HEK293 (cell line): ENCODE data around the gene LSM3.

ENCODE experiments used
- CTCF ChIA-PET: fragments of 350-600 bp; formaldehyde crosslinking; extraction: SDS; loops from one replicate; lab custom pipeline; 2021; ENCODE audit warnings: antibody characterized with exemption; lab: Yijun Ruan, JAX
- POLR2A ChIA-PET: fragments of 300-600 bp; formaldehyde crosslinking; extraction: SDS; loops from one replicate; lab custom pipeline; 2020; ENCODE audit warnings: antibody characterized with exemption, inconsistent platforms; lab: Yijun Ruan, JAX
- H3K27ac ChIP-seq: fragments of 200-500 bp; sonication (Bioruptor generic); 2 replicates; pipeline ENCODE4 v1.5.1; 2014; ENCODE audit warnings: low read depth, low read length, control low read depth, inconsistent platforms; ENCODE audit errors: extremely low read depth
- H3K36me3 ChIP-seq, 2 experiments: fragments of 200-500 bp in 1 of 2; sonication (Bioruptor generic) in 1 of 2; 1 replicate in 1 of 2; 2 replicates in 1 of 2; pipeline ENCODE4 v1.5.1; 2014 to 2017; ENCODE audit warnings: inconsistent platforms in 2 of 2, low read length in 2 of 2; ENCODE audit not compliant: control insufficient read depth in 2 of 2, insufficient read depth in 1 of 2
- H3K4me1 ChIP-seq: fragments of 200-500 bp; sonication (Bioruptor generic); 2 replicates; pipeline ENCODE4 v1.5.1; 2014; ENCODE audit warnings: mild to moderate bottlenecking, low read length, inconsistent platforms; ENCODE audit not compliant: control insufficient read depth, insufficient read depth
- H3K4me3 ChIP-seq: 2 replicates; pipeline ENCODE4 v1.5.1; 2011; ENCODE audit warnings: low read depth, mild to moderate bottlenecking, control low read depth, low read length, moderate library complexity
- H3K9me3 ChIP-seq: fragments of 200-500 bp; sonication (Bioruptor generic); 2 replicates; pipeline ENCODE4 v1.5.1; 2014; ENCODE audit warnings: low read depth, low read length, inconsistent platforms; ENCODE audit not compliant: control insufficient read depth, insufficient read depth
- KLF10 ChIP-seq: fragments of 450-650 bp; IDR thresholded peaks from 2 replicates; pipeline ENCODE4 v1.5.1; 2018; ENCODE audit warnings: missing biosample characterization, mild to moderate bottlenecking, missing genetic modification characterization
- MEIS1 ChIP-seq: sonication (generic); formaldehyde crosslinking; IDR thresholded peaks from 2 replicates; pipeline ENCODE4 v1.8.1; 2022; ENCODE audit warnings: missing genetic modification reagents, mild to moderate bottlenecking, borderline replicate concordance
- PRDM10 ChIP-seq: fragments of 450-650 bp; formaldehyde crosslinking; IDR thresholded peaks from 2 replicates; pipeline ENCODE4 v1.5.1; 2016; ENCODE audit warnings: missing biosample characterization, missing genetic modification characterization
- SP3 ChIP-seq: fragments of 450-650 bp; formaldehyde crosslinking; IDR thresholded peaks from 2 replicates; pipeline ENCODE4 v1.5.1; 2016; ENCODE audit warnings: missing biosample characterization, missing genetic modification characterization
- SP7 ChIP-seq: fragments of 450-650 bp; formaldehyde crosslinking; IDR thresholded peaks from 2 replicates; pipeline ENCODE4 v1.5.1; 2016; ENCODE audit warnings: missing biosample characterization, missing genetic modification characterization
- TSHZ1 ChIP-seq: fragments of 450-650 bp; formaldehyde crosslinking; IDR thresholded peaks from 2 replicates; pipeline ENCODE4 v1.5.1; 2016; ENCODE audit warnings: missing biosample characterization, missing genetic modification characterization, borderline replicate concordance
- ZFP3 ChIP-seq: fragments of 450-650 bp; formaldehyde crosslinking; IDR thresholded peaks from 2 replicates; pipeline ENCODE4 v1.5.1; 2016; ENCODE audit warnings: low read depth, missing biosample characterization, missing genetic modification characterization
- ZFP37 ChIP-seq: fragments of 450-650 bp; formaldehyde crosslinking; IDR thresholded peaks from 2 replicates; pipeline ENCODE4 v1.5.1; 2016; ENCODE audit warnings: missing biosample characterization, missing genetic modification characterization
- ZIC2 ChIP-seq: fragments of 450-650 bp; formaldehyde crosslinking; IDR thresholded peaks from 2 replicates; pipeline ENCODE4 v1.5.1; 2016; ENCODE audit warnings: missing biosample characterization, missing genetic modification characterization
- ZNF133 ChIP-seq: fragments of 450-650 bp; formaldehyde crosslinking; IDR thresholded peaks from 2 replicates; pipeline ENCODE4 v1.5.1; 2016; ENCODE audit warnings: missing biosample characterization, missing genetic modification characterization
- ZNF223 ChIP-seq: fragments of 450-650 bp; formaldehyde crosslinking; IDR thresholded peaks from 2 replicates; pipeline ENCODE4 v1.5.1; 2016; ENCODE audit warnings: missing biosample characterization, missing genetic modification characterization
- ZNF423 ChIP-seq: fragments of 450-650 bp; formaldehyde crosslinking; IDR thresholded peaks from 2 replicates; pipeline ENCODE4 v1.5.1; 2016; ENCODE audit warnings: missing biosample characterization, missing genetic modification characterization
- ZNF561 ChIP-seq: fragments of 450-650 bp; IDR thresholded peaks from 2 replicates; pipeline ENCODE4 v1.5.1; 2018; ENCODE audit warnings: missing biosample characterization, missing genetic modification characterization, borderline replicate concordance
- ZNF626 ChIP-seq: fragments of 450-650 bp; sonication (Bioruptor Pico); formaldehyde crosslinking; IDR thresholded peaks from 2 replicates; pipeline ENCODE4 v1.5.1; 2018; ENCODE audit warnings: missing biosample characterization, missing genetic modification characterization, inconsistent platforms
- ZNF639 ChIP-seq: fragments of 450-650 bp; formaldehyde crosslinking; IDR thresholded peaks from 2 replicates; pipeline ENCODE4 v1.5.1; 2016; ENCODE audit warnings: missing biosample characterization, missing genetic modification characterization
- ZNF707 ChIP-seq: fragments of 450-650 bp; formaldehyde crosslinking; IDR thresholded peaks from 2 replicates; pipeline ENCODE4 v1.5.1; 2016; ENCODE audit warnings: missing biosample characterization, missing genetic modification characterization
- ZNF776 ChIP-seq: fragments of 450-650 bp; formaldehyde crosslinking; IDR thresholded peaks from 2 replicates; pipeline ENCODE4 v1.5.0; 2017; ENCODE audit warnings: missing biosample characterization, missing genetic modification characterization, borderline replicate concordance
- ZNF791 ChIP-seq: fragments of 450-650 bp; formaldehyde crosslinking; IDR thresholded peaks from 2 replicates; pipeline ENCODE4 v1.5.1; 2016; ENCODE audit warnings: missing biosample characterization, missing genetic modification characterization
- ZNF792 ChIP-seq: fragments of 450-650 bp; formaldehyde crosslinking; IDR thresholded peaks from 2 replicates; pipeline ENCODE4 v1.5.1; 2016; ENCODE audit warnings: missing biosample characterization, missing genetic modification characterization
- ZNF843 ChIP-seq: fragments of 450-650 bp; formaldehyde crosslinking; IDR thresholded peaks from 2 replicates; pipeline ENCODE4 v1.5.1; 2016; ENCODE audit warnings: missing biosample characterization, missing genetic modification characterization
- TF ChIP-seq, protein P1 (sequence below): fragments of 450-650 bp; formaldehyde crosslinking; IDR thresholded peaks from 2 replicates; pipeline ENCODE4 v1.5.1; 2016; ENCODE audit warnings: missing biosample characterization, missing genetic modification characterization

The LSM3 gene

DNA sequence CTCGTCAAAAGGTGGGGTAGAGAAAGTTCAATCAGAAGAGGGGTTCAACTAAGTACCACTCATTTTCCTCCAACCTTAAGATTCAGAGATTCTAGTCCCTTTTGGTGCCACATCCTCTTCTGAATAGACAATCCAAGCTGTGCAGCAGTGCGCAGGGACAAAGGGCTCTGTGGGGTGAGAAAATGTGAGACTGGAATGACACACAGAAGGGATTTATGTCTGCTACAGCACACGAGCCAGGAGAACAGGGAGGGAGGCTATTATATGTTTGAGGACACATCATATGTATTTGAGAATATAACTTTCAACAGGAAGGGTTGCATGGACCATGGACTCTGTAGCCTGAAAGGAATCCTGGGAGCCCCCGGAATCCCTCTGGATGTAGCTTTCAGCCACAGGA lies 33.0 kb downstream of the LSM3 start (continued):
- TF ChIP-seq PRDM10 (tag by site-specific recombination) (no peak), ZFP3 (no peak)

- TF ChIP-seq ZNF707 (tag by site-specific recombination) (no peak), ZIC2 (tag by site-specific recombination) (no peak), MEIS1 (CRISPR knock-in tag) (no peak), ZNF626 (tag by site-specific recombination) (no peak), ZNF792 (no peak), ZNF561 (tag by site-specific recombination) (no peak), TSHZ1 (tag by site-specific recombination) (no peak), KLF10 (no peak)
- POLR2A ChIA-PET = interaction anchor here (1.2 kb wide), 1 partner anchor 8 kb away, joined by 3 read pairs; no protein-coding TSS in a partner anchor
- CTCF ChIA-PET = interaction anchor here (1.3 to 3.7 kb wide), 3 partner anchors 9 to 256 kb away, joined by 3 to 32 read pairs (median 8); no protein-coding TSS in a partner anchor
- H3K4me3 ChIP-seq = no peak overlapping the region
- H3K36me3 ChIP-seq = no peaks in the 10 kb centered on the region
- peaks cover 3% of the 10 kb centered on the region; the same call in 1 of the 2 replicates for H3K4me1 ChIP-seq
- H3K27ac ChIP-seq = no peak overlapping the region
- no peaks in the 10 kb centered on the region for H3K9me3 ChIP-seq
Measured at GRCh38 chr3:14212032-14212431, 33.4 kb downstream of the LSM3 start.

DNA sequence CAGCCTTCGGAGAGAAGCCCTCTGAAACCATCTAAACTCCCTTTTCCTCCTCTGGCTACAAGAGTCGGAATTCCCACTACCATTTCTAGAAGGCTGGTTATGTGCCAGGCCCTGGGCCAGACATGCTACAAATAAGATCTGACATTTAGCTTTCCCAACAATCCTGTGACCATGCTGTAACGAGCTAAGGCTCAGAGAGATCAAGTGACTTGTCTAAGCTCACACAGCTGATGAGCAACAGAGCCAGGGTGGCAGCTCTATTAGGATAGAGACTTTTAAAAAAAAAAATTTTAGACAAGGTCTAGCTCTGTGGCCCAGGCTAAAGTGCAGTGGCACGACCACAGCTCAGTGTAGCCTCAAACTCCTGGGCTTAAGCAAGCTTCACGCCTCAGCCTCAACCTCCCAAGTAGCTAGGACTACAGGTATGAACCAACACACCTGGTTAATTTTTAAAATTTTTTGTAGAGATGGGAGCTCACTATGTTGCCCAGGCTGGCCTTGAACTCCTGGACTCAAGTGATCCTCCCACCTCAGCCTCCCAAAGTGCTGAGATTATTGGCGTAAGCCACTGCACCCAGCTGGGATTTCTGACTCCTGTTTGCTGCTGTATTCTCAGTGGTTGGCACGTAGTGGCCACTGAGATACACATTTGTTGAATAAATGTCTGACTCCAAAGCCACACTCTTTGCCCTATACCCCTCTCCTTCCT lies 34.6 kb downstream of the LSM3 start:
- ChIA-PET CTCF (interaction anchor here (0.7 to 3.7 kb wide), 2 partner anchors 10 to 35 kb away, joined by 3 to 32 read pairs; partner anchors contain the start of gene XPC), POLR2A (interaction anchor here (1.2 kb wide), 1 partner anchor 10 kb away, joined by 3 read pairs; no protein-coding TSS in a partner anchor)
- Histone ChIP-seq H3K4me1 (peaks cover 3% of the 10 kb centered on the region; the same call in 1 of the 2 replicates), H3K4me3 (no peak overlapping the region), H3K9me3 (no peaks in the 10 kb centered on the region), H3K36me3 (no peaks in the 10 kb centered on the region), H3K27ac (no peak overlapping the region)
- TF ChIP-seq ZNF843 (tag by site-specific recombination) (no peak), SP7 (tag by site-specific recombination) (no peak), ZFP37 (tag by site-specific recombination) (no peak), ZNF223 (tag by site-specific recombination) (no peak), SP3 (no peak), ZNF639 (tag by site-specific recombination) (no peak), ZNF791 (tag by site-specific recombination) (no peak), ZNF423 (tag by site-specific recombination) (no peak), ZNF776 (tag by site-specific recombination) (no peak), ZNF133 (tag by site-specific recombination) (no peak)
- TF ChIP-seq, protein P1, sequence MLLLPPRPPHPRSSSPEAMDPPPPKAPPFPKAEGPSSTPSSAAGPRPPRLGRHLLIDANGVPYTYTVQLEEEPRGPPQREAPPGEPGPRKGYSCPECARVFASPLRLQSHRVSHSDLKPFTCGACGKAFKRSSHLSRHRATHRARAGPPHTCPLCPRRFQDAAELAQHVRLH = no peak
